Measurements from ENCODE around the gene SUN1. TPM values are rescaled to one million over a fixed set of nuclear protein-coding genes. Genes with fewer than 3 reads are reported as not detected.

The SUN1 gene
- total RNA-seq, 1 experiment from 2014 or later, result 181 TPM

- Histone ChIP-seq H4K20me1 (ENCODE audit: insufficient read depth) (peaks cover 19% of the 10 kb centered on the region; the same call in 1 of the 2 replicates), H3K36me3 (ENCODE audit: control insufficient read depth in 1 of 2, insufficient read depth in 2 of 2, low read length in 2 of 2) (peaks cover 2 to 17% of the 10 kb centered on the region in 2 experiments; a peak in 2 of 4 replicates)
Measured at GRCh38 chr7:824081-824480, 8.2 kb upstream of the SUN1 start.

More at GRCh38 chr7:824081-824480, 8.2 kb upstream of the SUN1 start:
- Histone ChIP-seq H3K4me2 (ENCODE audit: low read length) (no peak overlapping the region), H3K9me3 (ENCODE audit: control insufficient read depth in 1 of 2, insufficient read depth in 1 of 2, low read depth in 1 of 2, low read length in 2 of 2) (no peaks in the 10 kb centered on the region), H3K27me3 (ENCODE audit: insufficient read depth, low read length) (no peaks in the 10 kb centered on the region), H3K4me1 (ENCODE audit: control insufficient read depth in 1 of 2, insufficient read depth in 2 of 2, low read length in 2 of 2) (peaks cover 5 to 20% of the 10 kb centered on the region in 2 experiments), H2AFZ (ENCODE audit: low read depth, low read length, poor library complexity, severe bottlenecking) (no peak overlapping the region), H3K9ac (ENCODE audit: low read length) (no peak overlapping the region), H3K79me2 (ENCODE audit: insufficient read depth, low read length) (peaks cover 100% of the 10 kb centered on the region), H3K4me3 (replicated peaks in 1 of 2; ENCODE audit: low read depth in 1 of 2, low read length in 2 of 2) (no peak overlapping the region), H3K9me2 (ENCODE audit: insufficient read depth) (no peaks in the 10 kb centered on the region), H3K27ac (ENCODE audit: low read depth, low read length) (no peak overlapping the region)
- intact Hi-C loops (cut with micrococcal nuclease), result no loop called here
- no peak for ATAC-seq
- CTCF ChIA-PET, result no interaction called here
- POLR2A ChIA-PET, result no interaction called here
- no TSS peak for BruUV-seq (replicated peaks)
- no peak for TF ChIP-seq POLR2A (IDR thresholded peaks at IDR 0.05; ENCODE audit: borderline replicate concordance, extremely low read depth, insufficient read depth, insufficient read length)
- no peak for TF ChIP-seq CEBPB (IDR thresholded peaks at IDR 0.05; ENCODE audit: low read depth)
- no peak for TF ChIP-seq FOSL1 (IDR thresholded peaks at IDR 0.05; ENCODE audit: low read depth)
- no peak for TF ChIP-seq CBX3 (IDR thresholded peaks at IDR 0.05; ENCODE audit: low read depth)
- no peak for TF ChIP-seq RAD21 (IDR thresholded peaks at IDR 0.05; ENCODE audit: low read depth)
- TF ChIP-seq JUND (IDR thresholded peaks at IDR 0.05), result no peak
- TF ChIP-seq MAX (IDR thresholded peaks at IDR 0.05), result no peak
- no peak for TF ChIP-seq SIN3A (IDR thresholded peaks at IDR 0.05; ENCODE audit: low read depth)
- TF ChIP-seq ELF1 (IDR thresholded peaks at IDR 0.05; ENCODE audit: borderline replicate concordance, low read depth), result no peak
- no peak for TF ChIP-seq ZBTB33 (IDR thresholded peaks at IDR 0.05; ENCODE audit: extremely low read depth, insufficient replicate concordance, low read length)
- TF ChIP-seq SP1 (IDR thresholded peaks at IDR 0.05; ENCODE audit: low read depth), result no peak
- no peak for TF ChIP-seq REST (IDR thresholded peaks at IDR 0.05; ENCODE audit: low read depth)
- TF ChIP-seq EZH2phosphoT487 (IDR thresholded peaks at IDR 0.05; ENCODE audit: borderline replicate concordance), result no peak
- TF ChIP-seq POLR2AphosphoS5 (IDR thresholded peaks at IDR 0.05; ENCODE audit: low read depth, low read length), result no peak
- no peak for TF ChIP-seq ZNF274 (IDR thresholded peaks at IDR 0.05; ENCODE audit: low read depth, low read length)
- TF ChIP-seq TCF7L2 (IDR thresholded peaks at IDR 0.05; ENCODE audit: borderline replicate concordance, extremely low read depth, insufficient read depth, insufficient read length), result no peak
- TF ChIP-seq ATF3 (IDR thresholded peaks at IDR 0.05), result no peak
- RAD21 ChIA-PET (ENCODE audit: low non-redundant PET in 1 of 2, low total read pairs in 2 of 2, uncharacterized antibody in 2 of 2, unreplicated experiment in 2 of 2), result no interaction called here
- no peak for DNase-seq (ENCODE audit: low read depth, low spot score)
